SK-N-SH treated with all-trans-retinoic acid at 6 μM for 48 hours (cell line): ENCODE data around the gene NCAM1.

Experiments used
- ATAC-seq: fragments of 200-7000 bp; cut with Tn5 transposase; 3 replicates; pipeline ENCODE4 v1.9.1; 2020; ENCODE audit warnings: mild to moderate bottlenecking, moderate library complexity
- ARNTL ChIP-seq: fragments of 450-650 bp; formaldehyde crosslinking; IDR thresholded peaks from 2 replicates; pipeline ENCODE4 v1.5.0; 2020; ENCODE audit warnings: low read depth, mild to moderate bottlenecking, moderate library complexity, borderline replicate concordance
- BACH2 ChIP-seq: fragments of 250-450 bp; sonication (Bioruptor Pico); IDR thresholded peaks from 2 replicates; pipeline ENCODE4 v1.9.0; 2021; ENCODE audit warnings: mild to moderate bottlenecking, borderline replicate concordance
- CSDC2 ChIP-seq: fragments of 250-450 bp; sonication (Bioruptor Pico); IDR thresholded peaks from 2 replicates; pipeline ENCODE4 v1.5.0; 2020; ENCODE audit warnings: mild to moderate bottlenecking, moderate library complexity
- ESRRG ChIP-seq: fragments of 250-450 bp; sonication (Bioruptor Pico); IDR thresholded peaks from 2 replicates; pipeline ENCODE4 v1.6.1; 2021; ENCODE audit warnings: mild to moderate bottlenecking
- GLIS3 ChIP-seq: fragments of 250-450 bp; sonication (Bioruptor Pico); IDR thresholded peaks from 2 replicates; pipeline ENCODE4 v1.5.0; 2020; ENCODE audit warnings: mild to moderate bottlenecking, moderate library complexity
- ISL1 ChIP-seq: fragments of 250-450 bp; sonication (Bioruptor Pico); IDR thresholded peaks from 2 replicates; pipeline ENCODE4 v2.1.2; 2022; ENCODE audit warnings: mild to moderate bottlenecking, moderate library complexity
- POU6F1 ChIP-seq: fragments of 250-450 bp; sonication (Bioruptor Pico); IDR thresholded peaks from 2 replicates; pipeline ENCODE4 v1.8.0; 2021; ENCODE audit warnings: low read depth, mild to moderate bottlenecking, moderate library complexity, borderline replicate concordance
- RARB ChIP-seq: fragments of 250-450 bp; sonication (Bioruptor Pico); IDR thresholded peaks from 2 replicates; pipeline ENCODE4 v1.8.0; 2021; ENCODE audit warnings: mild to moderate bottlenecking, moderate library complexity
- SNAI2 ChIP-seq: fragments of 250-450 bp; sonication (Bioruptor Pico); IDR thresholded peaks from 2 replicates; pipeline ENCODE4 v1.5.0; 2020; ENCODE audit warnings: mild to moderate bottlenecking, moderate library complexity
- ZC3H10 ChIP-seq: fragments of 250-450 bp; sonication (Bioruptor Pico); IDR thresholded peaks from 2 replicates; pipeline ENCODE4 v1.5.1; 2021; ENCODE audit warnings: mild to moderate bottlenecking, moderate library complexity
- ZFP3 ChIP-seq: fragments of 250-450 bp; sonication (Bioruptor Pico); IDR thresholded peaks from 2 replicates; pipeline ENCODE4 v1.5.0; 2020; ENCODE audit warnings: mild to moderate bottlenecking, moderate library complexity
- ZFP30 ChIP-seq: fragments of 450-650 bp; formaldehyde crosslinking; IDR thresholded peaks from 2 replicates; pipeline ENCODE4 v1.5.0; 2022; ENCODE audit warnings: mild to moderate bottlenecking, moderate library complexity
- ZNF565 ChIP-seq: fragments of 450-650 bp; formaldehyde crosslinking; conservative IDR thresholded peaks from 2 replicates; pipeline ENCODE4 v1.5.0; 2020; ENCODE audit warnings: low read depth, mild to moderate bottlenecking, moderate library complexity
- ZNF70 ChIP-seq: fragments of 450-650 bp; formaldehyde crosslinking; IDR thresholded peaks from 2 replicates; pipeline ENCODE4 v1.5.0; 2020; ENCODE audit warnings: mild to moderate bottlenecking, moderate library complexity
- ZNF8 ChIP-seq: fragments of 450-650 bp; formaldehyde crosslinking; IDR thresholded peaks from 2 replicates; pipeline ENCODE4 v1.5.0; 2020; ENCODE audit warnings: mild to moderate bottlenecking, moderate library complexity
- TF ChIP-seq, protein P1 (sequence below): fragments of 250-450 bp; sonication (Bioruptor Pico); IDR thresholded peaks from 2 replicates; pipeline ENCODE4 v1.5.1; 2020; ENCODE audit warnings: low read depth, mild to moderate bottlenecking, moderate library complexity
- TF ChIP-seq, protein P2 (sequence below): fragments of 250-450 bp; sonication (Bioruptor Pico); IDR thresholded peaks from 2 replicates; pipeline ENCODE4 v1.5.0; 2020; ENCODE audit warnings: mild to moderate bottlenecking, moderate library complexity
- TF ChIP-seq, protein P3 (sequence below): fragments of 250-450 bp; sonication (Bioruptor Pico); IDR thresholded peaks from 2 replicates; pipeline ENCODE4 v1.8.0; 2020; ENCODE audit warnings: mild to moderate bottlenecking, moderate library complexity, borderline replicate concordance
- TF ChIP-seq, protein P4 (sequence below): fragments of 250-450 bp; sonication (Bioruptor Pico); IDR thresholded peaks from 2 replicates; pipeline ENCODE4 v1.5.1; 2021; ENCODE audit warnings: mild to moderate bottlenecking, moderate library complexity

Gene NCAM1

DNA sequence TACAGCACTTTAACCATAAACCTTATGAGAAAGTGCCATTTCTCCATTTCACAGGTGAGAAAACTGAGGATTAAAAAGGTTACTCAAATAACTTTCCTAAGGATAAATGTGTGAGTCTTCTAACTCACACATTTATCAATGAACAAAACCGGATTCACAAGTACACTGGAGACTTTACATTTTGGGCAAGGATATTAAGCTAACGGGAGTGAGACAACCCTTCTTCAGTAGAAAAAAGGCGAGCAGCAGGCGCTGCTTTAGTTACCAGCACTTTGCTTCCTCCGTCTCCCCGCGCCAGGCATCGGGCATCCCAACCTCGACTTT is 352.8 kb downstream of the NCAM1 start:
- ATAC-seq = no peak

GRCh38 chr11:113314389-113315301 is 353.4 kb downstream of the NCAM1 start, which contains the start of gene TTC12:
TTC12 (plus strand) TSS chr11:113314583; CDS start chr11:113316258, 1,675 bp downstream.
- TF ChIP-seq, protein P1, sequence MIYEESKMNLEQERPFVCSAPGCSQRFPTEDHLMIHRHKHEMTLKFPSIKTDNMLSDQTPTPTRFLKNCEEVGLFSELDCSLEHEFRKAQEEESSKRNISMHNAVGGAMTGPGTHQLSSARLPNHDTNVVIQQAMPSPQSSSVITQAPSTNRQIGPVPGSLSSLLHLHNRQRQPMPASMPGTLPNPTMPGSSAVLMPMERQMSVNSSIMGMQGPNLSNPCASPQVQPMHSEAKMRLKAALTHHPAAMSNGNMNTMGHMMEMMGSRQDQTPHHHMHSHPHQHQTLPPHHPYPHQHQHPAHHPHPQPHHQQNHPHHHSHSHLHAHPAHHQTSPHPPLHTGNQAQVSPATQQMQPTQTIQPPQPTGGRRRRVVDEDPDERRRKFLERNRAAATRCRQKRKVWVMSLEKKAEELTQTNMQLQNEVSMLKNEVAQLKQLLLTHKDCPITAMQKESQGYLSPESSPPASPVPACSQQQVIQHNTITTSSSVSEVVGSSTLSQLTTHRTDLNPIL (CRISPR knock-in tag) = no peak
- TF ChIP-seq, protein P2, sequence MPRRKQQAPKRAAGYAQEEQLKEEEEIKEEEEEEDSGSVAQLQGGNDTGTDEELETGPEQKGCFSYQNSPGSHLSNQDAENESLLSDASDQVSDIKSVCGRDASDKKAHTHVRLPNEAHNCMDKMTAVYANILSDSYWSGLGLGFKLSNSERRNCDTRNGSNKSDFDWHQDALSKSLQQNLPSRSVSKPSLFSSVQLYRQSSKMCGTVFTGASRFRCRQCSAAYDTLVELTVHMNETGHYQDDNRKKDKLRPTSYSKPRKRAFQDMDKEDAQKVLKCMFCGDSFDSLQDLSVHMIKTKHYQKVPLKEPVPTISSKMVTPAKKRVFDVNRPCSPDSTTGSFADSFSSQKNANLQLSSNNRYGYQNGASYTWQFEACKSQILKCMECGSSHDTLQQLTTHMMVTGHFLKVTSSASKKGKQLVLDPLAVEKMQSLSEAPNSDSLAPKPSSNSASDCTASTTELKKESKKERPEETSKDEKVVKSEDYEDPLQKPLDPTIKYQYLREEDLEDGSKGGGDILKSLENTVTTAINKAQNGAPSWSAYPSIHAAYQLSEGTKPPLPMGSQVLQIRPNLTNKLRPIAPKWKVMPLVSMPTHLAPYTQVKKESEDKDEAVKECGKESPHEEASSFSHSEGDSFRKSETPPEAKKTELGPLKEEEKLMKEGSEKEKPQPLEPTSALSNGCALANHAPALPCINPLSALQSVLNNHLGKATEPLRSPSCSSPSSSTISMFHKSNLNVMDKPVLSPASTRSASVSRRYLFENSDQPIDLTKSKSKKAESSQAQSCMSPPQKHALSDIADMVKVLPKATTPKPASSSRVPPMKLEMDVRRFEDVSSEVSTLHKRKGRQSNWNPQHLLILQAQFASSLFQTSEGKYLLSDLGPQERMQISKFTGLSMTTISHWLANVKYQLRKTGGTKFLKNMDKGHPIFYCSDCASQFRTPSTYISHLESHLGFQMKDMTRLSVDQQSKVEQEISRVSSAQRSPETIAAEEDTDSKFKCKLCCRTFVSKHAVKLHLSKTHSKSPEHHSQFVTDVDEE = no peak
- TF ChIP-seq, all 23 proteins: peak for 0
- peak; percentile 98 for ATAC-seq

More for the DNA sequence above, 352.8 kb downstream of the NCAM1 start:
- no peak for TF ChIP-seq RARB (CRISPR knock-in tag)
- no peak for TF ChIP-seq ESRRG (CRISPR knock-in tag)
- TF ChIP-seq ZNF70 = no peak
- no peak for TF ChIP-seq SNAI2 (CRISPR knock-in tag)
- TF ChIP-seq CSDC2 (CRISPR knock-in tag) = no peak
- TF ChIP-seq GLIS3 (CRISPR knock-in tag) = no peak
- TF ChIP-seq, protein P1 (CRISPR knock-in tag) = no peak
- TF ChIP-seq ZNF8 (CRISPR knock-in tag) = no peak
- no peak for TF ChIP-seq ZFP30 (CRISPR knock-in tag)
- TF ChIP-seq BACH2 = no peak
- TF ChIP-seq ZNF565 (CRISPR knock-in tag) = no peak
- TF ChIP-seq, protein P3, sequence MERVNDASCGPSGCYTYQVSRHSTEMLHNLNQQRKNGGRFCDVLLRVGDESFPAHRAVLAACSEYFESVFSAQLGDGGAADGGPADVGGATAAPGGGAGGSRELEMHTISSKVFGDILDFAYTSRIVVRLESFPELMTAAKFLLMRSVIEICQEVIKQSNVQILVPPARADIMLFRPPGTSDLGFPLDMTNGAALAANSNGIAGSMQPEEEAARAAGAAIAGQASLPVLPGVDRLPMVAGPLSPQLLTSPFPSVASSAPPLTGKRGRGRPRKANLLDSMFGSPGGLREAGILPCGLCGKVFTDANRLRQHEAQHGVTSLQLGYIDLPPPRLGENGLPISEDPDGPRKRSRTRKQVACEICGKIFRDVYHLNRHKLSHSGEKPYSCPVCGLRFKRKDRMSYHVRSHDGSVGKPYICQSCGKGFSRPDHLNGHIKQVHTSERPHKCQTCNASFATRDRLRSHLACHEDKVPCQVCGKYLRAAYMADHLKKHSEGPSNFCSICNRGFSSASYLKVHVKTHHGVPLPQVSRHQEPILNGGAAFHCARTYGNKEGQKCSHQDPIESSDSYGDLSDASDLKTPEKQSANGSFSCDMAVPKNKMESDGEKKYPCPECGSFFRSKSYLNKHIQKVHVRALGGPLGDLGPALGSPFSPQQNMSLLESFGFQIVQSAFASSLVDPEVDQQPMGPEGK (CRISPR knock-in tag) = no peak
- no peak for TF ChIP-seq POU6F1
- no peak for TF ChIP-seq ARNTL (CRISPR knock-in tag)
- no peak for TF ChIP-seq ZFP3 (CRISPR knock-in tag)
- TF ChIP-seq, protein P2 = no peak
- TF ChIP-seq ZC3H10 = no peak
- TF ChIP-seq ISL1 (CRISPR knock-in tag) = no peak
- TF ChIP-seq, protein P4, sequence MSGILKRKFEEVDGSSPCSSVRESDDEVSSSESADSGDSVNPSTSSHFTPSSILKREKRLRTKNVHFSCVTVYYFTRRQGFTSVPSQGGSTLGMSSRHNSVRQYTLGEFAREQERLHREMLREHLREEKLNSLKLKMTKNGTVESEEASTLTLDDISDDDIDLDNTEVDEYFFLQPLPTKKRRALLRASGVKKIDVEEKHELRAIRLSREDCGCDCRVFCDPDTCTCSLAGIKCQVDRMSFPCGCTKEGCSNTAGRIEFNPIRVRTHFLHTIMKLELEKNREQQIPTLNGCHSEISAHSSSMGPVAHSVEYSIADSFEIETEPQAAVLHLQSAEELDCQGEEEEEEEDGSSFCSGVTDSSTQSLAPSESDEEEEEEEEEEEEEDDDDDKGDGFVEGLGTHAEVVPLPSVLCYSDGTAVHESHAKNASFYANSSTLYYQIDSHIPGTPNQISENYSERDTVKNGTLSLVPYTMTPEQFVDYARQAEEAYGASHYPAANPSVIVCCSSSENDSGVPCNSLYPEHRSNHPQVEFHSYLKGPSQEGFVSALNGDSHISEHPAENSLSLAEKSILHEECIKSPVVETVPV = no peak
